ENCODE measurements around the gene KCTD11.
"Not testable (repeated sequence)": the region's sequence is repeated elsewhere in the genome, so short reads cannot be mapped to it uniquely, and the experiment has no call there.

The KCTD11 gene

DNA sequence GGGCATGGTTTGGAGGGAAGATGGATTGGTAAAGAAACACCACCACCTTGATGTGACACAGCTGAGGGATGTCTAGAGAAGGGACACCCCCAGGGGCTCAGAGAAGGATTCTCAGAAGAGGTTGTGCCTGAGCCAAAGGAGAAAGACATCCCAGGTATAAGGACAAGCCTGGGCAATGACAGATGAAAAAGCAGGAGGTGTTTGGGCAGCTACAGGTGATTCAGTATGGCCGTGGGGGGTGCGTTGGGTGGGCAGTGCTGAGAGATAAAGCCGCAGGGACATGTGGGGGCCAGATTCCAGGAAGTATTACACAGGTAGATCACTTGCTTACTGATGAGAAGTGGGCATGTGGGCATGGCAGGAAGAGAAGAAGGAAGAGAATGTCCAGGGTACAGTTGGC, 9.9 kb downstream of the KCTD11 start:
- H3K4me3 ChIP-seq (ENCODE audit: low read depth, low read length) = no peak overlapping the region
- TF ChIP-seq, protein P1, sequence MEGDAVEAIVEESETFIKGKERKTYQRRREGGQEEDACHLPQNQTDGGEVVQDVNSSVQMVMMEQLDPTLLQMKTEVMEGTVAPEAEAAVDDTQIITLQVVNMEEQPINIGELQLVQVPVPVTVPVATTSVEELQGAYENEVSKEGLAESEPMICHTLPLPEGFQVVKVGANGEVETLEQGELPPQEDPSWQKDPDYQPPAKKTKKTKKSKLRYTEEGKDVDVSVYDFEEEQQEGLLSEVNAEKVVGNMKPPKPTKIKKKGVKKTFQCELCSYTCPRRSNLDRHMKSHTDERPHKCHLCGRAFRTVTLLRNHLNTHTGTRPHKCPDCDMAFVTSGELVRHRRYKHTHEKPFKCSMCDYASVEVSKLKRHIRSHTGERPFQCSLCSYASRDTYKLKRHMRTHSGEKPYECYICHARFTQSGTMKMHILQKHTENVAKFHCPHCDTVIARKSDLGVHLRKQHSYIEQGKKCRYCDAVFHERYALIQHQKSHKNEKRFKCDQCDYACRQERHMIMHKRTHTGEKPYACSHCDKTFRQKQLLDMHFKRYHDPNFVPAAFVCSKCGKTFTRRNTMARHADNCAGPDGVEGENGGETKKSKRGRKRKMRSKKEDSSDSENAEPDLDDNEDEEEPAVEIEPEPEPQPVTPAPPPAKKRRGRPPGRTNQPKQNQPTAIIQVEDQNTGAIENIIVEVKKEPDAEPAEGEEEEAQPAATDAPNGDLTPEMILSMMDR (IDR thresholded peaks at IDR 0.05; ENCODE audit: low read depth, low read length) = no peak
- TF ChIP-seq, protein P2, sequence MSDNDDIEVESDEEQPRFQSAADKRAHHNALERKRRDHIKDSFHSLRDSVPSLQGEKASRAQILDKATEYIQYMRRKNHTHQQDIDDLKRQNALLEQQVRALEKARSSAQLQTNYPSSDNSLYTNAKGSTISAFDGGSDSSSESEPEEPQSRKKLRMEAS (IDR thresholded peaks at IDR 0.05; ENCODE audit: low read depth, low read length) = no peak
- TF ChIP-seq MYC (IDR thresholded peaks at IDR 0.05; ENCODE audit: low read depth, low read length) = no peak
- no peak for TF ChIP-seq POLR2A (IDR thresholded peaks at IDR 0.05; ENCODE audit: extremely low read depth, insufficient read length)
- no peak for DNase-seq (ENCODE audit: low read depth)

GRCh38 chr17:7363311-7363710, 11.3 kb downstream of the KCTD11 start:
- DNase-seq (ENCODE audit: low read depth) = no peak
- H3K4me3 ChIP-seq (ENCODE audit: low read depth, low read length) = no peak overlapping the region
- TF ChIP-seq, protein P1 (IDR thresholded peaks at IDR 0.05; ENCODE audit: low read depth, low read length) = no peak
- TF ChIP-seq MYC (IDR thresholded peaks at IDR 0.05; ENCODE audit: low read depth, low read length) (no peak), POLR2A (IDR thresholded peaks at IDR 0.05; ENCODE audit: extremely low read depth, insufficient read length) (no peak)
- TF ChIP-seq, protein P2 (IDR thresholded peaks at IDR 0.05; ENCODE audit: low read depth, low read length) = no peak

DNA sequence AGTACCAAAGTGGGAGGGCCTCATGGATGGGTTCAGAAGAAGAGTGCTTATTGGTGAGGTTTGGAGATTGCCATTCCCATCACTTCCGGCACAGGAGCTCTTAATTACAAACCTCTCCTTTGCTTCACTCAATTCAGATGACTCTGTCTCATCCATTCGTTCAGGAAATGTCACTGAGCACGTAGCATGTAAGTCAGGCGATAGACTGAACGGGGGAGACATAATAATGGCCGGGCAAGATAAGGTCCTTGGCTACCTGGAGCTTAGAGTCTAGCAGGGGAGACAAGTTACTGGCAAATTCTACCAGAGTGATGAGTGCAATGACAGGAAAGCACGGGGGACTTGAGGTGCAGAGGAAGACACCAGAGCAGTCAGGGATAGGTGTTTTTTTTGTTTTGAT, 14.0 kb downstream of the KCTD11 start:
- DNase-seq (ENCODE audit: low read depth); H3K4me3 ChIP-seq (ENCODE audit: low read depth, low read length): not testable (repeated sequence)

DNA sequence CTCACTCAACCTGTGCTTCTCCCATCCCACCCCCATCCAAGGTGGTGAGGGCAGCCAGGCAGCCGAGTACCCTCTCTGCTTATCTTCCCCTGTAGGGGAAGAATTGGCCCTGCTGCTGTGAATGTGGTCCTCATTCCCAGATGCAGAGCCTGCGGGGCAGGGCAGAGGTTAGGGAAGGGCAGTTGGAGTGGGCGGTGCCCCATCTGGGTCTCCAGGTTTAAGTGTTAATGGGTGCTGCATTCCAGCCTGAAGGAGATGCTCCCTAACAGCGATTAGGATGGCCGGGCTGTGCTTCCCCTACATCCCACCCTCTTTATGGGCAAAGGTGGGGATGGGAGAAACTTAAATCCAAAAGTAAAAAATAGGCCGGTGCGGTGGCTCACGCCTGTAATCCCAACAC, 15.1 kb downstream of the KCTD11 start:
- TF ChIP-seq, protein P2 (IDR thresholded peaks at IDR 0.05; ENCODE audit: low read depth, low read length) = no peak
- TF ChIP-seq POLR2A (IDR thresholded peaks at IDR 0.05; ENCODE audit: extremely low read depth, insufficient read length) (no peak), MYC (IDR thresholded peaks at IDR 0.05; ENCODE audit: low read depth, low read length) (no peak)
- TF ChIP-seq, protein P1 (IDR thresholded peaks at IDR 0.05; ENCODE audit: low read depth, low read length) = no peak
- no peak overlapping the region for H3K4me3 ChIP-seq (ENCODE audit: low read depth, low read length)
- no peak for DNase-seq (ENCODE audit: low read depth)

- H3K4me3 ChIP-seq (ENCODE audit: low read depth, low read length) = no peak overlapping the region
- DNase-seq (ENCODE audit: low read depth) = no peak
- no peak for TF ChIP-seq POLR2A (IDR thresholded peaks at IDR 0.05; ENCODE audit: extremely low read depth, insufficient read length)
- TF ChIP-seq, protein P1 (IDR thresholded peaks at IDR 0.05; ENCODE audit: low read depth, low read length) = no peak
- TF ChIP-seq, protein P2 (IDR thresholded peaks at IDR 0.05; ENCODE audit: low read depth, low read length) = no peak
- no peak for TF ChIP-seq MYC (IDR thresholded peaks at IDR 0.05; ENCODE audit: low read depth, low read length)
These were observed 16.1 kb downstream of the KCTD11 start for GRCh38 chr17:7367918-7368598.

- DNase-seq (ENCODE audit: low read depth); H3K4me3 ChIP-seq (ENCODE audit: low read depth, low read length): not testable (repeated sequence)
These were observed 16.6 kb downstream of the KCTD11 start for GRCh38 chr17:7368599-7368994.

GRCh38 chr17:7369825-7370224, 17.9 kb downstream of the KCTD11 start:
- H3K4me3 ChIP-seq (ENCODE audit: low read depth, low read length) = no peak overlapping the region
- TF ChIP-seq, protein P1 (IDR thresholded peaks at IDR 0.05; ENCODE audit: low read depth, low read length) = no peak
- TF ChIP-seq MYC (IDR thresholded peaks at IDR 0.05; ENCODE audit: low read depth, low read length) (no peak), POLR2A (IDR thresholded peaks at IDR 0.05; ENCODE audit: extremely low read depth, insufficient read length) (no peak)
- TF ChIP-seq, protein P2 (IDR thresholded peaks at IDR 0.05; ENCODE audit: low read depth, low read length) = no peak
- DNase-seq (ENCODE audit: low read depth) = no peak
